ENCODE measurements around the gene MSRB2.

DNA sequence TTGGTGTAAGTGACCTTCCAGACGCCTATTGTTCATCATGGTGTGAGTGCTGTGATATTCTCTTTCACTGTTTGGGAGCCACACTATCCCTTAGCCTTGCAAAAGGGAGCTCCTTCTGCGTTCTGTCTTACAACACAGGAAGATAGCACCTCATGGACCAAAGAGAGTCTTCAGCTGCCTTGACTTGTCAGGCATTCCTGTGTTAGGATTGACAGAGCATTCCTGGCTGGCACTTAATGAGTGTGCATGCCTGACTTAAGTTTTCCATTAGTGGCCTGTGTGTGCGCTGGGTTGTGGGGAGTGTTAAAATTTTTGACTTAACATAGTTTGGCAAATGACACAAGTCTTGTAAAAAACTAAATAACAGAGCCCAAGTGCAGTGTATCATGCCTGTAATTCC is 21.9 kb upstream of the MSRB2 start:
- TF ChIP-seq, protein P1, sequence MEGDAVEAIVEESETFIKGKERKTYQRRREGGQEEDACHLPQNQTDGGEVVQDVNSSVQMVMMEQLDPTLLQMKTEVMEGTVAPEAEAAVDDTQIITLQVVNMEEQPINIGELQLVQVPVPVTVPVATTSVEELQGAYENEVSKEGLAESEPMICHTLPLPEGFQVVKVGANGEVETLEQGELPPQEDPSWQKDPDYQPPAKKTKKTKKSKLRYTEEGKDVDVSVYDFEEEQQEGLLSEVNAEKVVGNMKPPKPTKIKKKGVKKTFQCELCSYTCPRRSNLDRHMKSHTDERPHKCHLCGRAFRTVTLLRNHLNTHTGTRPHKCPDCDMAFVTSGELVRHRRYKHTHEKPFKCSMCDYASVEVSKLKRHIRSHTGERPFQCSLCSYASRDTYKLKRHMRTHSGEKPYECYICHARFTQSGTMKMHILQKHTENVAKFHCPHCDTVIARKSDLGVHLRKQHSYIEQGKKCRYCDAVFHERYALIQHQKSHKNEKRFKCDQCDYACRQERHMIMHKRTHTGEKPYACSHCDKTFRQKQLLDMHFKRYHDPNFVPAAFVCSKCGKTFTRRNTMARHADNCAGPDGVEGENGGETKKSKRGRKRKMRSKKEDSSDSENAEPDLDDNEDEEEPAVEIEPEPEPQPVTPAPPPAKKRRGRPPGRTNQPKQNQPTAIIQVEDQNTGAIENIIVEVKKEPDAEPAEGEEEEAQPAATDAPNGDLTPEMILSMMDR (IDR thresholded peaks at IDR 0.05; ENCODE audit: low read depth, low read length, poor library complexity, severe bottlenecking) = no peak
- no peak for TF ChIP-seq EZH2phosphoT487 (IDR thresholded peaks at IDR 0.05; ENCODE audit: borderline replicate concordance, low read length)
